Osteocyte (in vitro differentiated cells): ENCODE data around the gene TMC5. TPM values are rescaled to one million over a fixed set of nuclear protein-coding genes. Genes with fewer than 3 reads are reported as not detected.

Experiments
- DNase-seq: peaks from one replicate; pipeline ENCODE4 v3.0.0; 2021; ENCODE audit warnings: mixed read lengths; ENCODE audit not compliant: unreplicated experiment; ENCODE audit errors: extremely low spot score
- H3K27ac Mint-ChIP-seq: one replicate; pipeline ENCODE4 v1.8.0; 2021; ENCODE audit warnings: mild to moderate bottlenecking, mixed read lengths; ENCODE audit not compliant: unreplicated experiment
- H3K27me3 Mint-ChIP-seq: one replicate; pipeline ENCODE4 v1.8.0; 2021; ENCODE audit warnings: mixed read lengths; ENCODE audit not compliant: unreplicated experiment
- H3K36me3 Mint-ChIP-seq: one replicate; pipeline ENCODE4 v1.8.0; 2021; ENCODE audit warnings: mixed read lengths; ENCODE audit not compliant: unreplicated experiment
- H3K4me1 Mint-ChIP-seq: one replicate; pipeline ENCODE4 v1.8.0; 2021; ENCODE audit warnings: mixed read lengths; ENCODE audit not compliant: unreplicated experiment
- H3K4me3 Mint-ChIP-seq: one replicate; pipeline ENCODE4 v1.8.0; 2021; ENCODE audit warnings: mild to moderate bottlenecking, moderate library complexity, mixed read lengths; ENCODE audit not compliant: unreplicated experiment
- H3K9me3 Mint-ChIP-seq: one replicate; pipeline ENCODE4 v1.8.0; 2021; ENCODE audit warnings: mixed read lengths; ENCODE audit not compliant: unreplicated experiment
- total RNA-seq: library from RNA; stranded (reverse); gene quantifications from 2 replicates; pipeline ENCODE4 v1.2.1, GENCODE V29; 2021
- TF ChIP-seq, protein P1 (sequence below): fragments of 200-600 bp; sonication (generic); IDR thresholded peaks from 2 replicates; pipeline ENCODE4 v1.5.0; 2021; ENCODE audit warnings: antibody characterized with exemption, mild to moderate bottlenecking, moderate library complexity

TMC5 gene
- total RNA-seq, 1 donor from 2014 or later: not detected

- peaks cover 7% of the 10 kb centered on the region for H3K36me3 Mint-ChIP-seq
- TF ChIP-seq, protein P1, sequence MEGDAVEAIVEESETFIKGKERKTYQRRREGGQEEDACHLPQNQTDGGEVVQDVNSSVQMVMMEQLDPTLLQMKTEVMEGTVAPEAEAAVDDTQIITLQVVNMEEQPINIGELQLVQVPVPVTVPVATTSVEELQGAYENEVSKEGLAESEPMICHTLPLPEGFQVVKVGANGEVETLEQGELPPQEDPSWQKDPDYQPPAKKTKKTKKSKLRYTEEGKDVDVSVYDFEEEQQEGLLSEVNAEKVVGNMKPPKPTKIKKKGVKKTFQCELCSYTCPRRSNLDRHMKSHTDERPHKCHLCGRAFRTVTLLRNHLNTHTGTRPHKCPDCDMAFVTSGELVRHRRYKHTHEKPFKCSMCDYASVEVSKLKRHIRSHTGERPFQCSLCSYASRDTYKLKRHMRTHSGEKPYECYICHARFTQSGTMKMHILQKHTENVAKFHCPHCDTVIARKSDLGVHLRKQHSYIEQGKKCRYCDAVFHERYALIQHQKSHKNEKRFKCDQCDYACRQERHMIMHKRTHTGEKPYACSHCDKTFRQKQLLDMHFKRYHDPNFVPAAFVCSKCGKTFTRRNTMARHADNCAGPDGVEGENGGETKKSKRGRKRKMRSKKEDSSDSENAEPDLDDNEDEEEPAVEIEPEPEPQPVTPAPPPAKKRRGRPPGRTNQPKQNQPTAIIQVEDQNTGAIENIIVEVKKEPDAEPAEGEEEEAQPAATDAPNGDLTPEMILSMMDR: no peak
- no peaks in the 10 kb centered on the region for H3K9me3 Mint-ChIP-seq
- DNase-seq: no peak
- peaks cover 63% of the 10 kb centered on the region for H3K4me1 Mint-ChIP-seq
- peak overlapping the region; percentile 87 for H3K27ac Mint-ChIP-seq
- H3K27me3 Mint-ChIP-seq: no peaks in the 10 kb centered on the region
- peak overlapping the region; percentile 89 for H3K4me3 Mint-ChIP-seq
These were observed 103.2 kb downstream of the TMC5 start for GRCh38 chr16:19520861-19521331.

GRCh38 chr16:19521471-19522396 is 104.1 kb downstream of the TMC5 start, which contains the start of gene GDE1:
TSS of gene GDE1 (minus strand) at chr16:19522098. CDS start at chr16:19521964, 134 bp downstream.
- peak; percentile 97 for DNase-seq
- peak within 1 kb of the TSS; percentile 89 for H3K4me3 Mint-ChIP-seq
- peaks cover 4% of the 10 kb centered on the region for H3K36me3 Mint-ChIP-seq
- TF ChIP-seq, protein P1: peak; percentile 44
- H3K27me3 Mint-ChIP-seq: no peaks in the 10 kb centered on the region
- peak within 1 kb of the TSS; percentile 87 for H3K27ac Mint-ChIP-seq
- H3K4me1 Mint-ChIP-seq: peaks cover 60% of the 10 kb centered on the region
- H3K9me3 Mint-ChIP-seq: no peaks in the 10 kb centered on the region

DNA sequence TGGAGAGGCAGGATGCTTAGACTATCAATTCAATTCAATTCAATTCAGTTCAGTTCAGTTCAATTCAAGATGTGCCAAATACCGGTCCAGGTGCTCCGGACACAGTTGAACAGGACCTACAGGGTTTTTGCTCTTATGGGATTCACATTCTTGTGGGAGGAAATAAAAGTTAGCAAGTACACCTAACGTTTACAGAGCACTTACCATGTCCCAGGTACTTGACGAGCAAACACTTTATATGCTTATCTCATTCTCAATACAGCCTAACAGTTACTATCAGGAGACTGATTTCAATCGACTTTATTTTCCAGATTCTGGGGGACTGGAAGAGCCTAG is 104.7 kb downstream of the TMC5 start:
- TF ChIP-seq, protein P1: no peak
- Mint-ChIP-seq H3K9me3 (no peaks in the 10 kb centered on the region), H3K4me3 (peak overlapping the region; percentile 89), H3K36me3 (peaks cover 4% of the 10 kb centered on the region), H3K27ac (peak overlapping the region; percentile 87), H3K4me1 (peaks cover 54% of the 10 kb centered on the region), H3K27me3 (no peaks in the 10 kb centered on the region)
- no peak for DNase-seq

DNA sequence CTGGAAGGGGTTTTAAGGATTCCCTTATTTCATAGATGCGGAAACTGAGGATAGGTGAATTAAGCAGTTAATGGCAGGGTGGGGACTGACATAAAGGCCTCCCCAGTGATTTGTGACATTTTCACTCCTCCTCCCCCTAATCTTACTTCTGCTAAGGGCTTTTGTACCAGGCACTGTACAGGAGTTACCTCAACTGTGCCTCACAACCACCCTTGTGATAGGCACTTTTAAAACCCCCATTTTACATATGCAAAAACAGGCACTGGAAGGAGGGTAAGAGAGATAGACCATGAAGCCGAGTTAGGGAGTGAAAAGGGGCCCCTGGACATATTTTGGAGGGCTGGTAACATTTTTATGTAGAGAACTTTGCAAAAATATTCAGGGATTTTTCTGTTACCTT is 105.1 kb downstream of the TMC5 start:
- Mint-ChIP-seq H3K36me3 (peaks cover 4% of the 10 kb centered on the region), H3K9me3 (no peaks in the 10 kb centered on the region), H3K4me1 (peaks cover 50% of the 10 kb centered on the region), H3K27me3 (no peaks in the 10 kb centered on the region), H3K27ac (no peak overlapping the region), H3K4me3 (no peak overlapping the region)
- TF ChIP-seq, protein P1: no peak
- DNase-seq: no peak

DNA sequence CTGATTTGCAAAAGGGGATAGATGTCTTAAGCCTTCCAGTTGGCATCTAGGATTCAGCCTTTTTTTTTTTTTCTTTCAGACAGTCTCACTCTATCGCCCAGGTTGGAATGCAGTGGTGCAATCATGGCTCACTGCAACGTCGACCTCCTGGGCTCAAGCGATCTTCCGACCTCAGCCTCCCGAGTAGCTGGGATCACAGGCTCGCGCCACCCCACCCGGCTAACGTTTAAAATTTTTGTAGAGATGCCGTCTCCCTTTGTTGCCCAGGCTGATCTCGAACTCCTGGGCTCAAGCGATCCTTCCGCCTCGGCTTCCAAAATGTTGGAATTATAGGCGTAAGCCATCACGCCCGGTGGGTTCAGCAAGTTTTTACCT is 105.5 kb downstream of the TMC5 start:
- Mint-ChIP-seq H3K27me3 (no peaks in the 10 kb centered on the region), H3K36me3 (peaks cover 5% of the 10 kb centered on the region), H3K9me3 (no peaks in the 10 kb centered on the region), H3K4me1 (peaks cover 48% of the 10 kb centered on the region), H3K27ac (peak overlapping the region; percentile 96), H3K4me3 (no peak overlapping the region)
- TF ChIP-seq, protein P1: no peak
- DNase-seq: no peak
